Stimulated activated naive CD8-positive, alpha-beta T cell treated with anti-CD3 and anti-CD28 coated beads, Interleukin-15, Interleukin-2, amounts not matched to agents 100 U/mL and 50 U/mL, for 24 hours (primary cell): ENCODE data around the gene TIMMDC1.
"Not testable (repeated sequence)": the region's sequence is repeated elsewhere in the genome, so short reads cannot be mapped to it uniquely, and the experiment has no call there.

Experiments
- ATAC-seq: fragments of 150-1000 bp; cut with Tn5 transposase; one replicate; pipeline ENCODE4 v1.10.0; 2021
- DNase-seq: peaks from one replicate; pipeline ENCODE4 v3.0.0; 2021

TIMMDC1 gene

DNA sequence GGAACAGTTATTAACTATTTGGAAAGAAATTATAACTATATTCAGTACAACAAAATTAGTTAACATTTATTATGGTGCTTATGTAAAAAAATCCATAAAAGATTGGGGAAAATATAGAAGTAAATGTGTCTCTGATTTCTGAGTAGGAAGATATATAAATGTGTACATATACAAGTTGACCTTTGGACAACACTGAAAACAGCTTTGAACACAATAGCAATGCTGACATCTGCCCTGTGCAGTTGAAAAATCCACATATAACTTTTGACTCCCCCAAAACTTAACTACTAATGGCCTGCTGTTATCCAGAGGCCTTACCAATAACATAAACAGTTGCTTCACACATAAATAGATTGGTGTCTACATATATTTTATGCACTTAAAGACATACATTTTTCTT, 12.3 kb downstream of the TIMMDC1 start:
- ATAC-seq: no peak
- DNase-seq: no peak

DNA sequence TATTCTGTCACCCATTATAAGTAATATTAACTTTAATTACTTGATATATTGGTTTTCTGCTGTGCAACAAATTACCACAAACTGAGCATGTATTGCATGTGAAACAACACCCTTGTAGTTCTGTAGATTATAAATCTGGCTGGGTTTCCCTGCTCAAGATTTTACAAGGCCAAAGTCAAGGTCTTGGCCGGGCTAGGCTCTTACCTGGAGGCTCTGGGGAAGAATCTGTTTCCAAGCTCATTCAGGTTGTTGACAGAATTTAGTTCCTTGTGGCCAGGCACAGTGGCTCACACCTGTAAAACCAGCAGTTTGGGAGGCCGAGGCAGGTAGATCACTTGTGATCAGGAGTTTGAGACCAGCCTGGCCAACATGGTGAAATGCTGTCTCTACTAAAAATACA, 16.3 kb downstream of the TIMMDC1 start:
- ATAC-seq (no peak), DNase-seq (no peak)

DNA sequence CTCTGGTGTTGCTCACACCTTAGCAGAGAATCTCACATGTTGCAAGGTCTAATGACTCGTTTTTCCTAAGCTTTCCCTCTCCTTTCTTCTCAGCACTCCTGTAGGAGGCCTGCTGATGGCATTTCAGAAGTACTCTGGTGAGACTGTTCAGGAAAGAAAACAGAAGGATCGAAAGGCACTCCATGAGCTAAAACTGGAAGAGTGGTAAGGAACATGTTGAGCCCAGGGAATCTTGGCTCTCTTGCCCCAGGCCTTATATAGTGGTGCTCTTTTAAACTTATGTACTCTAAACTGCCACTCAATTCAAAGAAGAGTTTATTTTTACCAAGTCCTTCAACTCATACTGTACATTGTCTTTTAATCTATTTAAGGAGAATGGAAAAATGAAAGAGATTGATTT, 18.8 kb downstream of the TIMMDC1 start:
- DNase-seq: no peak
- no peak for ATAC-seq

DNA sequence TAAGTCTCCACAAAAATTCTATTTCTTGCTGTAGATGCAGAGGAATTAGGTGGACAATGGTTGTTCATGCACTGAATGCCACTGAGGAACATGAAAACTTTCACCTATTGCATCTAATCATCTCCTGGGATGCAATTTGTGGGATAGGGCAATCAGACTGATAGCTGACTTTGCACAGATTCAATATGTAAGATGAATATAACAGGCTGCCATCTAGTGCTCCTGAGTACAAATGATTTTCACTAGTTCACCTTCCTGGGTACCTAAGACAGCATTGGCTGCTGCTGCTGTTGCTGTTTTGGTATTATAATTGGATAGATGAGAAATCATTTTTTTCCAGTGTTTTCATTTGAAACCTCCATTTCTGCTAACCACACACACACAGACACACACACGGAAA, 19.7 kb downstream of the TIMMDC1 start:
- DNase-seq (no peak), ATAC-seq (no peak)

DNA sequence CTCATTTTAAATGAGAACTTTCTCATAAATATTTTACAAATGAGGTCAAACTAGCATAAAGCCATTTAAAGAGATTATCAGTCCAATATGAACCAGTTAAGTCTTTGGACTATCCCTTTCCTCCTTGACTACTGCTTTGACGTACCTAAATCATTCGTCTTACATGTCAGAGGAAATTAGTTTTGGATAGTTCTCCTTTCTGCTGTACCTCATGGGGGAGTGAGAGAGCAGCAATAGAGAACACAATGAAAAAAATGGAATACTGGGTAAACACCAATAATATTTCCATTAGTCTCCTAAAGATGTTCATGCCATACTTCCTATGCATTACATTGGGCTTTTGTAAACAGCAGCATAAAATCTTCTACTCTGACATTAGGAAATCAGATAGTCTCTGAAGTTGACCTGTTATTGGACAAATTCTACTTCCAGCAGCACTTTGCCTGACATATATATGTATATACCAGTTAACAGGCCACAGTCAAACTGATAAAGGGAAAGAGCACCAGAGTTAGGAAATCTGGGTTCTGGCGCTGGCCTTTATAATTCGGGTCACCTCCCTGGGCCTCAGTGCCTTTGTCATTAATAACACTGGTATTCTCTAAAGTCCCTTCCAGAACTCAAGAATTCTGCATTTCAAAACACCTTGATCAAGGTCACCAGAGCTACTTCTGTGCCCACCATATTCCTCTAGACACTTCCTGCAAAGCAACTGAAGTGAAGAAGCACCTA, 26.8 kb downstream of the TIMMDC1 start:
- no peak for DNase-seq
- ATAC-seq: no peak

DNA sequence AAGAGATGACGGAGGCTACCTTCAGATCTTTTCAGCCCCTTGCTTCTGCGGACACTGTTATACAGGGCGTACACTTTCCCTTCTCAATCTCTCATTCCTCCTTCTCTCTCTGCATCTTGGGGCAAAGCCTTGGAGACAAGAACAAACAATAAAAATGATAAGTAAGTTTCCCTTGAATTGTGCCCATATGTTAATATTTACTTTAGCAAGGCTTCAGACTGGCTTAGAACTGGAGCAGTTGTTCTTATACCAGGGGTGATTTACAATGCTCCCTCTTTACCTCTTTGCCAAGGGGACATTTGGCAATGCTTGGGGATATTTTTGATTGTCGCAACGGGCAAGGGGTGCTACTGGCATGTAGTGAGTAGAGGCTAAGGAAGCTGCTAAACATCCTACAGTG, 29.4 kb downstream of the TIMMDC1 start:
- ATAC-seq (no peak), DNase-seq (no peak)

DNA sequence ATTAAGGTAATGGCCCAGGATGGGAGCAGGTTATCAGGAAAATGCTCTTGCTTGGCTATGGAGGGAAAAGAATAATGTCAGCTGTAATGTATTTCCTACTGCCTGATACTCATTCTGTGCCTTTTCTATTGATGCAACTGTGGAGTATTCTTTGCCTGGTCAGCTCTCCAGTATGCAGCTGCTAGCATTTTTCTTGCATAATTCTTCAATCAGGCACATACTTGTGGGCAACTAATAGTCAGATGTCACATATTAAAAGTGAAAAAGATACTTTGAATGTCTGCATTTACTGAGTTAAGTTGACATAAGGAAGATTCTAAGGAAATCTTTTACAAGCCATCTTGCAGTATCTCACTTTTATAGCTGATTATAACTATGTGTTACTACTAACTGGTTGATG, 31.5 kb downstream of the TIMMDC1 start:
- no peak for ATAC-seq
- DNase-seq: no peak

DNA sequence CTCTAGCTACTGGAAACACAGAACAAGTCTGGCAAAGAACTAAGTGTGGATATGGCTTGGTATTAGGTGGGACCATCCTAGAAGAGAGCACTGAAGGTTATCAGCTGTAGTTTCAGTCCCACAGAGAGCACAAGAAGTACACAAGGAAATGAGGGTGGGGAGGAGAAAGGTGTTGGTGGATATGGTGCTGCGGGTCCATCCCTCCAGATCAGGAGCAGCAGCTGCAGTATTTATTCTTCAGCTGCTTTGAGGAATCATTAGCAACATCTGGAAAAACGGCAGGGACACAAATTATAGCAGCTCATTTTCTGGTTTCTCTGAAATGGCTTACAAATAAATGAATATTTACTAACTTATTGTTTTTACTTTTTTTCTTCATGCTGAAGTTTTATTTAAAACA, 32.1 kb downstream of the TIMMDC1 start:
- DNase-seq (no peak), ATAC-seq (no peak)

DNA sequence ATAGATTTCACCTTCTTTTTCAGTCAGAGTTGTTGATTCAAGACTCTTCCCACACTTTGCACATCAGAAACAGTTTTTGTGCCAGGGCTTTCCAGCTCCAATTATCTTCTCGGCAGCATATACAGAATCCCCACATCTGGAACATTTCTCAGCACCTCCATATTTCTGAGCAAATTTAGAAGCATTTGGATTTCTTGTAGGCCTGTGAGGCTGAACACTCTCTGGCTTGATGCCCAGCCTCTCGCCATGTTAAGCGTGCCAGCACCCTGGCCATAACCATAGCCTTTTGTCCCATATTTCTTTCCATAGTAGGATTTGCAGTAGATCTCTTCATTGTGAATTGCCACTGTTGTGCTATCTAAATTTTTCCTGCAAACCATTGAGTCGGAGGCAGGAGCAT, 32.8 kb downstream of the TIMMDC1 start:
- ATAC-seq (no peak), DNase-seq (no peak)

DNA sequence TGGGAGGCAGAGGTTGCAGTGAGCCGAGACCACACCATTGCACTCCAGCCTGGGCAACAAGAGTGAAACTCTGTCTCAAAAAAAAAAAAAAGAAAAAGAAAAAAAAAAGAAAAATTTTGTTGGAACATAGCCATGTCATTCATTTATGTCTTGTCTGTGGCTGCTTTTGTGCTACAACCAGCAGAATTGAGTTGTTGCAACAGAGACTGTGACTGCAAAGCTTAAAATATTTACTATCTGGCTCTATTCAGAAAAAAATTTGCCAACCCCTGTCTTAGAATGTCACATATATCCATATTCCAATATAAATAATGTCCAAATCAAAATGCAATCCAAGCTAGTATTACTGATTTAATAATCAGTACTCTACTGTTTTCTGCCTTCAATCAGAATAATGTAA, 35.9 kb downstream of the TIMMDC1 start:
- DNase-seq (no peak), ATAC-seq (no peak)

DNA sequence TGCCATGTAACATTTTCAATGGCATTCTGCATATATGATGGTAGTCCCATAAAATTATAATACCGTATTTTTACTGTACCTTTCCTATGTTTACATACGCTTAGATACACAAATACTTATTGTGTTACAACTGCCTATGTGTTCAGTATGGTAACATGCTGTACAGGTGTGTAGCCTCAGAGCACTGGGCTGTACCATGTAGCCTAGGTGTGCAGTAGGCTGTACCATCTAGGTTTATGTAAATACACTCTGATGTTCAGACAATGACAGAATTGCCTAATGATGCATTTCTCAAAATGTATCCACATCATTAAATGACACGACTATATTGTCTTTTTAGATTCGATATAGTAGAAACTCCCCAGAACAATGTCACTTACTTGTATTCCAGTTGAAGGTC, 38.4 kb downstream of the TIMMDC1 start:
- DNase-seq (no peak), ATAC-seq (no peak)

DNA sequence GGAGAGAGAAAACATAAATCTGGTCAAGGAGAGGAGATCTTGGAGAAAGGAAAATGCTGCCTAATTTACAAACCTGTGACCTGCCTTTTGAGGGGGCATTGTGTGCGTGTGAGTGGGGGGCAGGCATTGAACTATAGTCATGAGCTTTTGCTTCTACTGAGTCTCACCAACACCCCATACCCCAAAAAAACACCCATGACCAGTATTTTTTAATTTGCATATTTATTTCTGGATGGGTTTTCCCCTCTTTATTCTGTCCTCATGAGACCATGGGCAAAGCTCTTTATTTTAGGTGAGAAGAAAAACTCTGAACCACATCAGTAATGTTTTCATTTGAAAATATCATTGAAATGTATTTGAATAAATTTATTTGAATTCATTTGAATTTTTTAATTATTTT, 40.4 kb downstream of the TIMMDC1 start:
- ATAC-seq: no peak
- no peak for DNase-seq

DNA sequence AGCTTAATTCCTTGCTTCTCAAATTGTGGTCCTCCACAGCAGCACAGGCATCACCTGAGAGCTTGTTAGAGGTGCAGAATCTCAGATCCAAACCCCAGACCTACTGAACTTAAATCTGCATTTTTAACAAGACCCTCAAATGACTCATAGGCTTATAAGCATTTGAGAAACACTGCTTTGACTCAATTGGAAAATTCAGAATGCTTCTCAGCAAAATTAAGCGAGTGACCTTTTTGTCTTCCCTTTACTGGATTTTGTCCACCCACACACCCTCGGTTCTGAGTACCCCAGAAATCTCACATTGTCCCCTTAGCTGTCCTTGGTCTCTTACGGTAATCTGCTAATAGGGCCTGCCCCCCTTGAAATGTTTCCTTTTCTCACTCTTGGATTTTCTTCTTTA, 43.2 kb downstream of the TIMMDC1 start:
- DNase-seq: peak; percentile 26
- peak; percentile 70 for ATAC-seq

DNA sequence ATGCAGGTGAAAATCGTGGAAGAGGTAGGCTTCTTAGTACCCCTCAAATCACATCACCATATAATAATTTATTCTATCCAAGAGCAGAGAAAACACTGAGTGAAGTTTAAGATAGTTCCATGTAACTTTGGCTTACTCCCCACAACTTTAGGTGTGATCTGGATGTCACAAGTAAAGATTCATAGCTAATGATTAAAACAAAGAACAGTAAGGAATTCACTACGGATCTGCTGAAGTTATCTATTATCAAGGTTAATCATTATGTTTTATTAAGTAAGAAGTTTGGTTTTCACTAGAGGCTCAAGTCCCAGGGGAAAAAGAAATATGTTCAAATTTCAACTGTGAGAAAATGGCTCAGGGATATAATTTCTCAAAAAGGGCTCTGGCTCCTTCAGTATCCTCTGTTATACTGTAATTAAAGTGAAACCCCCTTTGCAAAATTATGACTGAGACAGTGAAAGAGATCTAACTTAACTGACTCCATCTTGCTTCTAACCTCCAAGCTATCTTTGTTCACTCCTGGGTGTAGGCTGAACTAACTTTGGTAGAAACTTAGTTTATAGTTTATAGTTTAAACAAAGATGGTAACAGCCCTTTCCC, 43.9 kb downstream of the TIMMDC1 start:
- DNase-seq (no peak), ATAC-seq (no peak)

DNA sequence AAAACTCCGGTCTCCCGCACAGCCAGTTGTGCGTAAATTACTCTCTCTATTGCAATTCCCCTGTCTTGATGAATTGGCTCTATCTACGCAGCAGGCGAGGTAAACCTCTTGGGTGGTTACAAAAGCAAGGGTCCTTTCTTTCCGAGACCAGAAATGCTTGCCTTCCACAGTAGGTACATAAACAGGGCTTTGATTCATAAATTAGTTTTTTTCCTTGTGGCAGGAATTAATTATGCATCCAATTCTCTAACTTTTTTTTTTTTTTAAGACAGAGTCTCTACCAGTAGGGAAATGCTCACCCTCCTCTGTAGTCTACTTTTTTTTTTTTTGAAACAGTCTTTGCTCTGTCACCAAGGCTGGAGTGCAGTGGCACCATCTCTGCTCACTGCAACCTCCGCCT, 44.8 kb downstream of the TIMMDC1 start:
- DNase-seq (no peak), ATAC-seq (no peak)

DNA sequence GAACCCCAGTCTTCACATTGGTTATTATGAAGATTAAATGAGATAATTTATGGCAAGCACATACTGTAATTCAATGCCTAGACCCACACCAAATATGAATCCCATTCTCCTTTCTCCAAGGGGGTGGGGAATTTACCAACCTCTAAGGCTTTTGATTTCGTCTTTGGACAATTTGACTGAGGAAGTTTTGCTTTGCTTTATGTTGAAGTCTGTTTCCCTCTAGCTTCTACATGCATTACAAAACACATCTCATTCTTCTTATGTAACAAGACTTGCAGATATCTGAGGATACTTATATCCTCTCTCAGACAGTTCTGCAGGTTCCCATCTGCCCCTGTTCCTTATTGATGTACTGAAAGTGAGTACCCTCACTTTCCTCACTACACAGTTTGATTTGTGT, 48.9 kb downstream of the TIMMDC1 start:
- no peak for DNase-seq
- no peak for ATAC-seq

DNA sequence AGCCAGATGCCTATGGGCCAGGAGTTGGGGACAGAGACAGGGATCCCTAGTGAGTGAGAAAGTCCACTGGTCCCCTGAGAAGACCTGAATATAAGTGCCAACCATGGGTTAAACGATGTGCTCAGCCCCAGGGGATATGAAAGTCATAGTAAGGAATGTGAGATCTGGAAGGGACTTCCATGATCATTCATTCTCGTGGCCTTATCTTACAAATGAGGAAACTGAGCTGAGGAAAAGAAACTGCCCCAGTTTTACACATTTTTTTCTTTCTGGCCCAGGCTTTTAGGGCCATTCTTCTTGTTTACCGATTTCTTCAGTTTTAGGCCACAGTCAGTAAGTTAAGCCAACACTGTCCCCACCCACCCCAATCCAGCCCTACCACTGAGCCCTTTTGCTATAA, 50.0 kb downstream of the TIMMDC1 start:
- ATAC-seq (no peak), DNase-seq (no peak)

DNA sequence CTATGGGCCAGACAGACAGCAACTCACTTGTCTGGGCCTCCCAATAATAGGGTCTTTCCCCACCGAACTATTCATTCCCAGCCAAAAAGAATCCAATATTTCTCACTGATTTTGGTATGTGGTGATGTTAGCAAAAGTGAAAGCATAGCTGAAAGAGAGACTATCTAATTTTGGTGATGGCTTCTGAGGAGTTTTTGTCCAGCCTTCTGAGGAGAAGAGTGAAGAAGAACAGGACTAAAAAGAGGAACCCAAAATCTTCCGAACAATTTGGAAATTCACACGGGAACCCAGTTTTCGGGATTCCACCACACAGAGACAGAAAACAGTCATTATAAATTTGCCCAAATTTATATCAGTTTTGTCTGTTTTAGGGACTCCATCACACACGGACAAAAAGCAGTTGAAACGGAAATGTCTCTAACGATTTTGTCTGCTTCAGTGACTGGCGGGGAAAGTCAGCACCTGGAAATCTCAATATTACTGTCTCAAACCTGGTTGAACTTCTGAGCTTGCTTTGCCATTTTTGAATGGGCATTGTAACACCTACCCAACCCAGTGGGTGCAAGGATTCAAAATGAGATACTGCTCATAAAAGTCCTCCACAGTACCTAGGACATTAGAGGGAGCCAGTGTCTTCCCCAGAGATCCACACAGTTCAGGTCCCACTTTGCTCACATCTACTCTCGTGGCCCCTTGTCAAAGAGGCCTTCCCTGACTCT, 52.0 kb downstream of the TIMMDC1 start:
- ATAC-seq (peak; percentile 30), DNase-seq (no peak)

DNA sequence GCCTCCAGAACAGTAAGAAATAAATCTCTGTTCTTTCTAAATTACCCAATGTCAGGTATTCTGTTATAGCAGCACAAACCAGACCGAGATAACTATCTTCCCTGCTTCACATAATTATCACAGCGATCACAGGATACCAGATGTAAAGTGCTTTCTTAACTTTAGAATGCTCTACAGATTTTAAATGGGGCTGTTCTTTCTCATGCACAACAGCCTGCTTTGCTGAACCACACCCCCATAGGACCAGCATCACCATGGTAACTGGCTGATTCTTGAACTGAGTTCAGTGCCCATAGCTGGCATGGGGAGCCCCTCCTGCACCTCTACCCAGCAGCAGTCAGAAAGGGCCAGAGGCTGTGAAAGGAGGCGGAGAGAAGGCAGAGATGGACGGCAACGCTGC, 53.3 kb downstream of the TIMMDC1 start:
- no peak for ATAC-seq
- DNase-seq: no peak

DNA sequence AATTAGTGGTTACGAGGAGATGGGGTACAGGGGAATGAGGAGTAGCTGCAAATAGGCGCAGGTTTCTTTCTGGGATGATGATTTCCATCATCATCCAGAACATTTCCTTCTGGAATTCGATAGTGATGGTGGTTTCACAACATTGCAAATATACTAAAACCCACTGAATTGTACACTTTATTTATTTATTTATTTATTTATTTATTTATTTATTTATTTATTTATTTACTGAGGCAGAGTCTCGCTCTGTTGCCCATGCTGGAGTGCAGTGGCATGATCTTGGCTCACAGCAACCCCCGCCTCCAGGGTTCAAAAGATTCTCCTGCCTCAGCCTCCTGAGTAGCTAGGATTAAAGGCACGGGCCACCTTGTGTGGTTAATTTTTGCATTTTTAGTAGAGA, 54.6 kb downstream of the TIMMDC1 start:
- ATAC-seq, DNase-seq: not testable (repeated sequence)

DNA sequence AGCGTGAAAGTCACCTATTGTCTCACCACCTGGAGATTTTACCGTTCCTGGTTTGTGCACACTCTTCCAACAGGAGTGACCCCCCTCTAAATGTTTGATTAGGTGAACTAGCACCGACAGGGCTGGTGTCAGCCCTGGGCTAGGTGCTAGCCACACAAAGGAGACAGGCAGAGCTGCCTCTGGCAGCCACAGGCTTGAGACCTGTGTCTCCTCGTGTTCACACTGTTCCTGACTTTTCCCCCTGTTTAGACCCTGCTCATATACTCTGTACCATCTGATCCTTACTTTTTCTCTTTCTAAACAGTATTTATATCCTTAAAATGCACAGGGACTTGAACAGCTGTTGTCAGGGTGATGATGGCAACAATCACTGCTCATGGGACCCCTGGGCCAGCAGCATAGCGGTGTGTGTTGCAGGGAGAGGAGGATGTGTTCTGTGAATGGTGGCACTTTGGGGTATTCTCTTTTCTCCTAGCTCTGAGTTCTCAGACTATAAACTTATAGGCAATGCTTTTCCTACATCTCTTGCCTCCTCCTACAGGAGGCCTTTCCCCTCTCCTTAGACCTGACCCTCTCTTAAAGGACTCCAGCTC, 55.6 kb downstream of the TIMMDC1 start:
- ATAC-seq (no peak), DNase-seq (no peak)

DNA sequence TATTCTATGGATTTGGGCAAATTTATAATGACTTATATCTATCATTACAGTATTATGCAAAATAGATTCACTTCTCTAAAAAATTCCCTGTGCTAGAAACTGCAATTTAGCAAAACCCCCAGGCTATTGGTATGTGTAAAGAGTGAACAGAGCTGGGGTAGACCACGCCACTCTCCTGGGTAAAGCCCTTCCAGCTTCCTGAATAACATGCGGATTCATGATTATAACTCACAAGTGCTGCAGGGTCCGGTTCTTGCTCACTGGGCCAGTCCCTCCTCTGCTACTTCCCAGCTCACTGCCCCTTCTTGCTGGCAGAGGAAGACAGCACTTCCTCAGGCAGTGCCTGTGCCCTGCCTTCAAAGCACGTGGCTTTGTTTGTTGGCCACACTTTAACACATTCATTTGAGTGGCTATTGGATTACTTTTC, 57.0 kb downstream of the TIMMDC1 start:
- ATAC-seq: peak; percentile 4
- no peak for DNase-seq

DNA sequence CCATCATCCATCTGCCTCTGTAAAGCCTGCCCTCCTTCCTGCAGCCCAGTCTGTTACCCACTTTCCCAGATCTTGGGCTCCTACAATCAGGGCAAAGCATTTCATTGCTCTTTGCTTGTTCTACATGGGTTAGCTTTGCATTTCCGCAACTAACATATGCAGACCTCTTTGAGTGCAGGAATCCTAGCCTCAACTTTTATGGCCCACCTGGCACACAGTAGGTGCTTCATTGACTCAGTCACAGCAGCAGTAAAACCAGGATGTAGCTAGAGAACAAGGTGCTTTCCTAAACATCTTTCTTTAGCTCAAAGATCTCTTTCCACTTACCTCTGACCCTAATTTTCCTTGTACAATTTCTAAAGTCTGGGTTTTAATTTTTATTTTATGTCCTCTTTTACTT, 57.6 kb downstream of the TIMMDC1 start:
- DNase-seq (no peak), ATAC-seq (no peak)
